OCI-LY1 (cell line): ENCODE results near the gene SLC30A9.

Source experiments
- CTCF ChIP-seq: fragments of 200-600 bp; sonication (generic), shearing (Covaris generic); IDR thresholded peaks from 2 replicates; pipeline ENCODE4 v1.5.1; 2017; ENCODE audit warnings: mild to moderate bottlenecking, antibody characterized with exemption, low read length, moderate library complexity, mixed read lengths
- EZH2 ChIP-seq: fragments of 200-600 bp; sonication (generic), shearing (Covaris generic); IDR thresholded peaks from 2 replicates; pipeline ENCODE4 v1.8.0; 2017; ENCODE audit warnings: borderline replicate concordance, mixed run types, mild to moderate bottlenecking, antibody characterized with exemption, low read length, moderate library complexity, mixed read lengths

DNA sequence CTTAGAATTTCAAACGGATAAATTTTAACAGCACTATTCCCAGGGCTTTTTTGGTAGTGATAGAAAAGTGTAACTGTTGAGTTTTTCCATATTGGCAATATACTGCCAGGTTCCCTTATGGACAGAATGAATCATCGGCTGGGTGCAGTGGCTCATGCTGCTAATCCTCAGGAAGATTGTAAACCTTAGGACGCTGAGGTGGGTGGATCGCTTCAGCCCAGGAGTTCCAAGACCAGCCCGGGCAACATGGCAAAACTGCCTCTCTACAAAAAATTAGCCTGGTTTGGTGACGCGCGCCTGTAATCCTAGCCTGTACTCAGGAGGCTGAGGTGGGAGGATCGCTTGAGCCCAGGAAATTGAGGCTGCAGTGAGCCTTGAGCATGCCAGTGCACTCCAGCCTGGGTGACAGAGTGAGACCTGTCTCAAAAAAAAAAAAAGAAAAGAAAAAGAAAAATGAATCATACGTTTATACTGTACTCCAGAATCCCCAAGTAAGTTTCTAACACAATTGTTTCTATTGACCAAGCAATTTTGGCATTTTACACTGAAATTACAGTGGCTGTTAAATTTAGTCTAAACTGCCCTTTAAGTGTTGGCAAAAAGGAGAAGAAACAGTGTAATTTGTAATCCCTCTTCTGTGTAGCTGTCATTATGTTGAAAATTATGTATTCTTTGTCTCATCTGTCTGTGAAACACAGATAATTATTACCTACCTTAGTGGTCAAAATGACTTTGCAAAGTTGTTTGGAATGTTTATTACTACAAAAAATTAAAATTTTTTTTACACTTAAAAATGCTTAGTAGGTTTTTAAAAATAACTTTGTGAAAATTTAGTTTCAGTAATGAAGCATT lies 1.8 kb downstream of the SLC30A9 start:
- no peak for TF ChIP-seq CTCF
- no peak for TF ChIP-seq EZH2
